ENCODE measurements around the gene MTMR12.
"Not testable (repeated sequence)": the region's sequence is repeated elsewhere in the genome, so short reads cannot be mapped to it uniquely, and the experiment has no call there.

MTMR12 gene

DNA sequence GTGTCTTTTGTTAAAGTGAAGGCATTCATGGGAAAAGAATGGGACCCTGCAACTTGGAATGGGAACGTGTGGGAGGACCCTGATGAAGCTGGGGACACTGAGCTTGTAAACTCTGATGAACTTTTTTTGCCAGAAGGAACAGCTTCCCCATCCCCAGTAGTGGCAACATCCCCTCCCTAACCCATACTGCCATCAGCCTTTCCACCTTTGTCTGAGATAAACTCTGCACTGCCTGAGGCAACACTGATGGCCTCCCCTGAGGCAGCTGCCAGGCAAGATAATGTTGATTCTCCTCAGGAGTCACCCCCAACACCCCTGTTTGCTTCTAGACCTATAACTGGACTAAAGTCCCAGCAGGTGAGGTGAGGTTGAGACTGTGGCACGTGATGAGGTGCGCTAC lies 24.6 kb downstream of the MTMR12 start:
- peaks cover 0 to 12% (median 8%) of the 10 kb centered on the region in 5 donors for H3K36me3 ChIP-seq (ENCODE audit: control insufficient read depth in 5 of 5, insufficient read depth in 5 of 5, low read length in 5 of 5)
- H3K9me3 ChIP-seq (ENCODE audit: control insufficient read depth in 5 of 5, low read length in 5 of 5); H3K9ac ChIP-seq (ENCODE audit: low read length in 5 of 5); H3K4me1 ChIP-seq (ENCODE audit: control insufficient read depth in 5 of 5, insufficient read depth in 5 of 5, low read length in 5 of 5); H3K4me3 ChIP-seq (ENCODE audit: low read depth in 1 of 5, low read length in 5 of 5); H3K27me3 ChIP-seq (ENCODE audit: control insufficient read depth in 5 of 5, insufficient read depth in 4 of 5, low read length in 5 of 5); H3K27ac ChIP-seq (ENCODE audit: low read depth, low read length): not testable (repeated sequence)

- H3K36me3 ChIP-seq (ENCODE audit: control insufficient read depth in 5 of 5, insufficient read depth in 5 of 5, low read length in 5 of 5); H3K4me1 ChIP-seq (ENCODE audit: control insufficient read depth in 5 of 5, insufficient read depth in 5 of 5, low read length in 5 of 5); H3K27me3 ChIP-seq (ENCODE audit: control insufficient read depth in 5 of 5, insufficient read depth in 4 of 5, low read length in 5 of 5); H3K27ac ChIP-seq (ENCODE audit: low read depth, low read length); H3K9ac ChIP-seq (ENCODE audit: low read length in 5 of 5); H3K9me3 ChIP-seq (ENCODE audit: control insufficient read depth in 5 of 5, low read length in 5 of 5); H3K4me3 ChIP-seq (ENCODE audit: low read depth in 1 of 5, low read length in 5 of 5): not testable (repeated sequence)
Observed at GRCh38 chr5:32287525-32287924, 25.2 kb downstream of the MTMR12 start.

DNA sequence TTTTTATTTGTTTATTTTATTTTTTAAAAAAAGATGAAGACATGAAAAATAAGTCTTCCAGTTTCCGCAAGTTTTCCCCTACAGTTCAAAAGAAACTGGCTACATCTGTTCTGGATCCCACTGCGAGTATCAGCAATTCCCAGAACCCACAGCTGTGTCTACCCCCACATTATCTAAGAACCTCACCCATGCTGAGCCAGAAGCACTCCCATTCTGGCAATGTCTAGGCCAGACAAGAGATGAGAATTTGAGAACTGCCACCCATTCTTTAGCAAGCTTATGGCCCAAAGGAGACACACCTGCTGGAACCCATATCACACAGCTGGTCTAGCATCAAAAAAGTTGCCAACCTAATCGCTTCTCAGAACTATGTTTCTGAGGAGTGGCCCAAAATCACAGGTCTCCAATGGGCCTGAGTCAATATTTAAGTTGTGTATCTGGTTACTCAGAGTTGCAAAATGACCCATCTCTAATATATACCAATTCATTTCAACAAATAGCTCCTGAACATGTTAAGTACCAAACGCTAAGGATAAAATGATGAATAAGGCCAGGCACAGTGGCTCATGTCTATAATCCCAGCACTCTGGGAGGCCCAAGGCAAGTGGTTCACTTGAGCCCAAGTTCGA lies 27.1 kb downstream of the MTMR12 start:
- peaks cover 0 to 6% (median 0%) of the 10 kb centered on the region in 5 donors for H3K4me1 ChIP-seq (ENCODE audit: control insufficient read depth in 5 of 5, insufficient read depth in 5 of 5, low read length in 5 of 5)
- H3K4me3 ChIP-seq (ENCODE audit: low read depth in 1 of 5, low read length in 5 of 5): no peak overlapping the region
- H3K27ac ChIP-seq (ENCODE audit: low read depth, low read length): no peak overlapping the region
- H3K9me3 ChIP-seq (ENCODE audit: control insufficient read depth in 5 of 5, low read length in 5 of 5): no peaks in the 10 kb centered on the region
- H3K27me3 ChIP-seq (ENCODE audit: control insufficient read depth in 5 of 5, insufficient read depth in 4 of 5, low read length in 5 of 5): no peaks in the 10 kb centered on the region
- H3K36me3 ChIP-seq (ENCODE audit: control insufficient read depth in 5 of 5, insufficient read depth in 5 of 5, low read length in 5 of 5): no peaks in the 10 kb centered on the region
- H3K9ac ChIP-seq (ENCODE audit: low read length in 5 of 5): no peak overlapping the region

GRCh38 chr5:32283539-32284377 lies 29.0 kb downstream of the MTMR12 start:
- H3K4me1 ChIP-seq (ENCODE audit: control insufficient read depth in 5 of 5, insufficient read depth in 5 of 5, low read length in 5 of 5): peaks cover 0 to 6% (median 0%) of the 10 kb centered on the region in 5 donors
- no peak overlapping the region for H3K27ac ChIP-seq (ENCODE audit: low read depth, low read length)

DNA sequence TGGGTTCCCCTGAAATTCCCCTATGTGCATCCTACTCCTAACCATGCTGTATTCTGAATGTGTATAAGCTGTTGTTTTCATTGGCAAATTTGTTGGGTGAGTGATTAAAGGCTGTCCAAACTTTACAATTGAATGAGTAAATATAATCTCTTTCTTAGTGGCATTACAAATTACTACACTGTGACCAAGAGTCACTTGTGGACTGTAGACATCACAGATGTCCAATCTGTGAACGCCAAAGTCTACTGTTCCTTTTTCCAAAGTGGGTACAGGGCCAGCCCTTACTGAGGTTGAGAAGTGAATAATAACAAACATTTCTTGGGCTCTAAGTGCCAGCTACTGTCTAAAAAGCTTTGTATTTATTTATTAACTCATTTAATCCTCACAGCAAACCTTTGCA lies 29.7 kb downstream of the MTMR12 start:
- no peak overlapping the region for H3K4me3 ChIP-seq (ENCODE audit: low read depth in 1 of 5, low read length in 5 of 5)
- no peaks in the 10 kb centered on the region for H3K27me3 ChIP-seq (ENCODE audit: control insufficient read depth in 5 of 5, insufficient read depth in 4 of 5, low read length in 5 of 5)
- H3K36me3 ChIP-seq (ENCODE audit: control insufficient read depth in 5 of 5, insufficient read depth in 5 of 5, low read length in 5 of 5): peaks cover 0 to 6% (median 3%) of the 10 kb centered on the region in 5 donors
- H3K9ac ChIP-seq (ENCODE audit: low read length in 5 of 5): no peak overlapping the region
- no peak overlapping the region for H3K27ac ChIP-seq (ENCODE audit: low read depth, low read length)
- H3K4me1 ChIP-seq (ENCODE audit: control insufficient read depth in 5 of 5, insufficient read depth in 5 of 5, low read length in 5 of 5): peaks cover 0 to 6% (median 0%) of the 10 kb centered on the region in 5 donors
- no peaks in the 10 kb centered on the region for H3K9me3 ChIP-seq (ENCODE audit: control insufficient read depth in 5 of 5, low read length in 5 of 5)

More at GRCh38 chr5:32283539-32284377, 29.0 kb downstream of the MTMR12 start:
- Histone ChIP-seq H3K27me3 (ENCODE audit: control insufficient read depth in 5 of 5, insufficient read depth in 4 of 5, low read length in 5 of 5) (no peaks in the 10 kb centered on the region), H3K4me3 (ENCODE audit: low read depth in 1 of 5, low read length in 5 of 5) (no peak overlapping the region), H3K9ac (ENCODE audit: low read length in 5 of 5) (no peak overlapping the region), H3K9me3 (ENCODE audit: control insufficient read depth in 5 of 5, low read length in 5 of 5) (no peaks in the 10 kb centered on the region), H3K36me3 (ENCODE audit: control insufficient read depth in 5 of 5, insufficient read depth in 5 of 5, low read length in 5 of 5) (peaks cover 0 to 6% (median 3%) of the 10 kb centered on the region in 5 donors)

- H3K4me1 ChIP-seq (ENCODE audit: control insufficient read depth in 5 of 5, insufficient read depth in 5 of 5, low read length in 5 of 5): peaks cover 0 to 6% (median 0%) of the 10 kb centered on the region in 5 donors
- H3K27me3 ChIP-seq (ENCODE audit: control insufficient read depth in 5 of 5, insufficient read depth in 4 of 5, low read length in 5 of 5): no peaks in the 10 kb centered on the region
- H3K36me3 ChIP-seq (ENCODE audit: control insufficient read depth in 5 of 5, insufficient read depth in 5 of 5, low read length in 5 of 5): peaks cover 0 to 6% (median 3%) of the 10 kb centered on the region in 5 donors
- no peaks in the 10 kb centered on the region for H3K9me3 ChIP-seq (ENCODE audit: control insufficient read depth in 5 of 5, low read length in 5 of 5)
- H3K9ac ChIP-seq (ENCODE audit: low read length in 5 of 5): no peak overlapping the region
- no peak overlapping the region for H3K4me3 ChIP-seq (ENCODE audit: low read depth in 1 of 5, low read length in 5 of 5)
- no peak overlapping the region for H3K27ac ChIP-seq (ENCODE audit: low read depth, low read length)
Observed at GRCh38 chr5:32282633-32283032, 30.1 kb downstream of the MTMR12 start.

DNA sequence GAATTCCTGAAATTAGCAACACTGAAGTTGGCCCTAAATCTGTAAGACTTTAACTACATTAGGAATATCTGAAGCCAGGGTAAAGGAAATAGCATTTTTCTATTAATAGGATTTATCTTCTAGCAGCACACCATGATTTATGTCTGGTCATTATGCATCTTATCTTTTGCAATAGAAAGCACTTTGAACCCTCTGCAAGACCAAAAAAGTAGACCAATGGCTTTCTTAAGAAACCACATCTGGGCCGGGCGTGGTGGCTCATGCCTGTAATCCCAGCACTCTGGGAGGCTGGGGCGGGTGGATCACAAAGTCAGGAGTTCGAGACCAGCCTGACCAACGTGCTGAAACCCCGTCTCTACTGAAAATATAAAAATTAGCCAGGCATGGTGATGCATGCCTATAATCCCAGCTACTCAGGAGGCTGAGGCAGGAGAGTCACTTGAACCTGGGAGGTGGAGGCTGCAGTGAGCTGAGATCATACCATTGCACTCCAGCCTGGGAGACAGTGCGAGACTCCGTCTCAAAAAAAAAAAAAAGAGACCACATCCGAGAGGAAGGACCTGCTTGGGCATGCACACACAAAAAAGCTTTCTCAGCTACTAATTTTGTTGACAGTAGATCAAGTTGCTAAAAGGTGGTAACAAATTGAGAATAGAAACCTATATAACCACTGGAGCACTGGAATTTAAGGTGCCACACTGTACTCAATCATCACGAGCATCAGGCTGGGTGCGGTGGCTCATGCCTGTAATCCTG lies 31.2 kb downstream of the MTMR12 start:
- not testable (repeated sequence) for H3K27ac ChIP-seq (ENCODE audit: low read depth, low read length); H3K4me1 ChIP-seq (ENCODE audit: control insufficient read depth in 5 of 5, insufficient read depth in 5 of 5, low read length in 5 of 5); H3K9ac ChIP-seq (ENCODE audit: low read length in 5 of 5); H3K36me3 ChIP-seq (ENCODE audit: control insufficient read depth in 5 of 5, insufficient read depth in 5 of 5, low read length in 5 of 5); H3K27me3 ChIP-seq (ENCODE audit: control insufficient read depth in 5 of 5, insufficient read depth in 4 of 5, low read length in 5 of 5); H3K9me3 ChIP-seq (ENCODE audit: control insufficient read depth in 5 of 5, low read length in 5 of 5); H3K4me3 ChIP-seq (ENCODE audit: low read depth in 1 of 5, low read length in 5 of 5)

DNA sequence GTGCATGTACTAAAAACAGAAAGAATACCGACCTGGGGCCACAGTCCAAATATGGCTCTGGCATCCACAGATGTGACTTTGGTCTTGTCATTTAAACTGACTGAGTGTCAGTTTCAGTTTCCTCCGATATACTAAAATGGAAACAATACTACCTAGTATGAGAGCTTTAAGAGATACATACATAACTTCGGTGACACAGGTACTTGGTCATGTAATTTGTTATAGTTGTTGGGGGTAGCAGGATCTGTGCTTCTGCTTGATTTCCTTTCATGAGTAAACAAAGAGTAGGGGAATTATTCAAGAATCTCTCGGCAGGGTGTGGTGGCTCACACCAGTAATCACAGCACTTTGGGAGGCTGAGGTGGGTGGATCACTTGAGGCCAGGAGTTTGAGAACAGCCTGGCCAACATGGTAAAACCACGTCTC lies 32.1 kb downstream of the MTMR12 start:
- Histone ChIP-seq H3K9me3 (ENCODE audit: control insufficient read depth in 5 of 5, low read length in 5 of 5) (no peaks in the 10 kb centered on the region), H3K9ac (ENCODE audit: low read length in 5 of 5) (no peak overlapping the region), H3K27ac (ENCODE audit: low read depth, low read length) (no peak overlapping the region), H3K4me3 (ENCODE audit: low read depth in 1 of 5, low read length in 5 of 5) (no peak overlapping the region), H3K36me3 (ENCODE audit: control insufficient read depth in 5 of 5, insufficient read depth in 5 of 5, low read length in 5 of 5) (peaks cover 0 to 10% (median 3%) of the 10 kb centered on the region in 5 donors), H3K4me1 (ENCODE audit: control insufficient read depth in 5 of 5, insufficient read depth in 5 of 5, low read length in 5 of 5) (peaks cover 0 to 12% (median 8%) of the 10 kb centered on the region in 5 donors), H3K27me3 (ENCODE audit: control insufficient read depth in 5 of 5, insufficient read depth in 4 of 5, low read length in 5 of 5) (no peaks in the 10 kb centered on the region)

- peaks cover 0 to 10% (median 3%) of the 10 kb centered on the region in 5 donors for H3K36me3 ChIP-seq (ENCODE audit: control insufficient read depth in 5 of 5, insufficient read depth in 5 of 5, low read length in 5 of 5)
- H3K27me3 ChIP-seq (ENCODE audit: control insufficient read depth in 5 of 5, insufficient read depth in 4 of 5, low read length in 5 of 5): no peaks in the 10 kb centered on the region
- no peak overlapping the region for H3K4me3 ChIP-seq (ENCODE audit: low read depth in 1 of 5, low read length in 5 of 5)
- H3K4me1 ChIP-seq (ENCODE audit: control insufficient read depth in 5 of 5, insufficient read depth in 5 of 5, low read length in 5 of 5): peaks cover 4 to 21% (median 15%) of the 10 kb centered on the region in 5 donors
- no peaks in the 10 kb centered on the region for H3K9me3 ChIP-seq (ENCODE audit: control insufficient read depth in 5 of 5, low read length in 5 of 5)
- H3K27ac ChIP-seq (ENCODE audit: low read depth, low read length): no peak overlapping the region
- H3K9ac ChIP-seq (ENCODE audit: low read length in 5 of 5): peak overlapping the region in 1 of 5 donors; percentile 30
Observed at GRCh38 chr5:32279786-32280185, 33.0 kb downstream of the MTMR12 start.

GRCh38 chr5:32279223-32279622 lies 33.5 kb downstream of the MTMR12 start:
- H3K9me3 ChIP-seq (ENCODE audit: control insufficient read depth in 5 of 5, low read length in 5 of 5): no peaks in the 10 kb centered on the region
- peaks cover 4 to 27% (median 21%) of the 10 kb centered on the region in 5 donors for H3K4me1 ChIP-seq (ENCODE audit: control insufficient read depth in 5 of 5, insufficient read depth in 5 of 5, low read length in 5 of 5)
- no peaks in the 10 kb centered on the region for H3K27me3 ChIP-seq (ENCODE audit: control insufficient read depth in 5 of 5, insufficient read depth in 4 of 5, low read length in 5 of 5)
- H3K36me3 ChIP-seq (ENCODE audit: control insufficient read depth in 5 of 5, insufficient read depth in 5 of 5, low read length in 5 of 5): peaks cover 0 to 15% (median 7%) of the 10 kb centered on the region in 5 donors
- H3K9ac ChIP-seq (ENCODE audit: low read length in 5 of 5): no peak overlapping the region
- no peak overlapping the region for H3K4me3 ChIP-seq (ENCODE audit: low read depth in 1 of 5, low read length in 5 of 5)
- no peak overlapping the region for H3K27ac ChIP-seq (ENCODE audit: low read depth, low read length)

All from subcutaneous abdominal adipose tissue (tissue), 5 donors.